Measurements from ENCODE around the gene WFDC5. TPM values are rescaled to one million over a fixed set of nuclear protein-coding genes. Genes with fewer than 3 reads are reported as not detected.

Gene WFDC5
- total RNA-seq, 1 donor from 2014 or later, result not detected

DNA sequence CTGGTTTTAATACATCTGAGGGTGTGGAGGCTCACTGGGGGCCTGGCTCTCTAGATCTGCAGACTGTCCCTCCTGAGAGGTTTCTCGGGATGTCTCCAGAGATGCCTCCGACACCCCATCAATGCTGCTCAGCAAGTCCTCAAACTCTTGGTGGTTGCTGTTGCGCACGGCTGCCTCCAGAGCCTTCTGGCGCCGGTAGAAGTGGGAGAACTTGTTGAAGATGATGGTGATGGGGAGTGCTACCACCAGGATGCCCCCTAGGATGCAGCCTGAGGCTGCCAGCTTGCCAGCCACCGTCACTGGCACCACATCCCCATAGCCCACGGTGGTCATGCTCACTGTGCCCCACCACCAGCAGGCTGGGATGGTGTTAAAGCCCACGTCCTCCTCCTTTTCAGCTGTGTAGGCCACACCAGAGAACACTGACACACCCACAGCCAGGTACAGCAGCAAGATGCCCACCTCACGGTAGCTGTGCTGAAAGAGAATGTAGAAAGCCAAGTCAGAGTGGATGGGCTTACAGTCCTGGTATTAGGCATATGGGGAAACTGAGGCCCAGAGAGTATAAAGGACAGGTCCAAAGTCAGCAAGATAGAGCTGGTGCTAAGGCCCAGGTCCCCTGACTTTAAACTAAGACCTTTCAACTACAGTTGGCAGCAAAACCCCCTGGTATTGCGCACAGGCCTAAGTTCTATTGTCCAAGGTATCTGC lies 20.0 kb downstream of the WFDC5 start:
- peaks cover 11% of the 10 kb centered on the region for H3K4me1 ChIP-seq
- TF ChIP-seq, protein P1, sequence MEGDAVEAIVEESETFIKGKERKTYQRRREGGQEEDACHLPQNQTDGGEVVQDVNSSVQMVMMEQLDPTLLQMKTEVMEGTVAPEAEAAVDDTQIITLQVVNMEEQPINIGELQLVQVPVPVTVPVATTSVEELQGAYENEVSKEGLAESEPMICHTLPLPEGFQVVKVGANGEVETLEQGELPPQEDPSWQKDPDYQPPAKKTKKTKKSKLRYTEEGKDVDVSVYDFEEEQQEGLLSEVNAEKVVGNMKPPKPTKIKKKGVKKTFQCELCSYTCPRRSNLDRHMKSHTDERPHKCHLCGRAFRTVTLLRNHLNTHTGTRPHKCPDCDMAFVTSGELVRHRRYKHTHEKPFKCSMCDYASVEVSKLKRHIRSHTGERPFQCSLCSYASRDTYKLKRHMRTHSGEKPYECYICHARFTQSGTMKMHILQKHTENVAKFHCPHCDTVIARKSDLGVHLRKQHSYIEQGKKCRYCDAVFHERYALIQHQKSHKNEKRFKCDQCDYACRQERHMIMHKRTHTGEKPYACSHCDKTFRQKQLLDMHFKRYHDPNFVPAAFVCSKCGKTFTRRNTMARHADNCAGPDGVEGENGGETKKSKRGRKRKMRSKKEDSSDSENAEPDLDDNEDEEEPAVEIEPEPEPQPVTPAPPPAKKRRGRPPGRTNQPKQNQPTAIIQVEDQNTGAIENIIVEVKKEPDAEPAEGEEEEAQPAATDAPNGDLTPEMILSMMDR (IDR thresholded peaks at IDR 0.05; ENCODE audit: borderline replicate concordance), result no peak
- peaks cover 42% of the 10 kb centered on the region for H3K27me3 ChIP-seq (ENCODE audit: low read depth)
- no peak overlapping the region for H3K4me3 ChIP-seq
- no peak for DNase-seq
- no peaks in the 10 kb centered on the region for H3K36me3 ChIP-seq
- H3K27ac ChIP-seq (replicated peaks), result no peak overlapping the region
- intact Hi-C loops (cut with micrococcal nuclease), result loop anchor here (5.0 kb wide), 1 partner anchor 83 kb away; no protein-coding TSS in a partner anchor
- H3K9me3 ChIP-seq (replicated peaks), result no peaks in the 10 kb centered on the region

DNA sequence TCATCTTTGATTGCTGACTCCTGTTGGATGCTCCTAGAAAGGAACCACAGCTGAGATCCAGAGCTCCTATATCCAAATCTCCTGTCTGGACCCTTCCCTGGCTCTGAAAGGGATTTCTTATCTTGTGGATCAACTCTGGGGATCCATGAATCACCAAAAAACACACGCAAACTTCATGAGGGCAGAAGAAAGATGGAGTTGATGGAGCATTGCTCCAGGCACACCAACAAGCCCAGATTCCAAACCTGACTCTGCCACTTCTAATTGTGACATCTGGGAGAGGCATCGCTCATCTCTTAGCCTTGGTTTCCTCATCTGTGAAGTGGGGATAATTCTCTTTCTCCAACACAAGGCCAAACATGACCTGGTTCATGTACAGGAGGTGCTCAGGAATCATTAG lies 20.8 kb downstream of the WFDC5 start:
- TF ChIP-seq, protein P1 (IDR thresholded peaks at IDR 0.05; ENCODE audit: borderline replicate concordance), result no peak
- no peaks in the 10 kb centered on the region for H3K36me3 ChIP-seq
- no peak for DNase-seq
- H3K27me3 ChIP-seq (ENCODE audit: low read depth), result peaks cover 34% of the 10 kb centered on the region
- no peaks in the 10 kb centered on the region for H3K9me3 ChIP-seq (replicated peaks)
- H3K27ac ChIP-seq (replicated peaks), result no peak overlapping the region
- peaks cover 11% of the 10 kb centered on the region for H3K4me1 ChIP-seq
- H3K4me3 ChIP-seq, result no peak overlapping the region
- intact Hi-C loops (cut with micrococcal nuclease), result loop anchor here (5.0 kb wide), 1 partner anchor 82 kb away; no protein-coding TSS in a partner anchor

DNA sequence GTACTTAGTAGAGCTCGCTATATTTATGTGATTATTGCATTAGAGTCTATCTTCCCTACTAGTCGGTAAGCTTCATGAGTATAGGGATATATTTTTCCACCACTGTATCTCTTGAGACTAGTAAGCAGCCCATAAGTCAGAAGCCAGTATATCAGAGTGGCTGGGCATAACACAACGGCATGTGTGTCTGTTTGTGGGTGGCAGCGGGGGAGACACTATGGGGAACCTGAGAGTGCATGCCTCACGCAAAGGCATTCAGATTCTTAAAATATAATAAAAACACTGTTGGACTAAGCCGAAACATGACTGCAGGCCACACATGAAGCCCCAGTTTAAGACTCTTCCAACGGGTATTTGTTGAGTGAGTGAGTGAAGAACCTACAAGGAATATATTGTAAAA lies 22.1 kb downstream of the WFDC5 start:
- Histone ChIP-seq H3K36me3 (no peaks in the 10 kb centered on the region), H3K4me3 (no peak overlapping the region), H3K4me1 (peaks cover 8% of the 10 kb centered on the region), H3K9me3 (replicated peaks) (no peaks in the 10 kb centered on the region), H3K27ac (replicated peaks) (no peak overlapping the region), H3K27me3 (ENCODE audit: low read depth) (peaks cover 21% of the 10 kb centered on the region)
- DNase-seq, result no peak
- TF ChIP-seq, protein P1 (IDR thresholded peaks at IDR 0.05; ENCODE audit: borderline replicate concordance), result no peak
- intact Hi-C loops (cut with micrococcal nuclease), result loop anchor here (5.0 kb wide), 1 partner anchor 81 kb away; no protein-coding TSS in a partner anchor

DNA sequence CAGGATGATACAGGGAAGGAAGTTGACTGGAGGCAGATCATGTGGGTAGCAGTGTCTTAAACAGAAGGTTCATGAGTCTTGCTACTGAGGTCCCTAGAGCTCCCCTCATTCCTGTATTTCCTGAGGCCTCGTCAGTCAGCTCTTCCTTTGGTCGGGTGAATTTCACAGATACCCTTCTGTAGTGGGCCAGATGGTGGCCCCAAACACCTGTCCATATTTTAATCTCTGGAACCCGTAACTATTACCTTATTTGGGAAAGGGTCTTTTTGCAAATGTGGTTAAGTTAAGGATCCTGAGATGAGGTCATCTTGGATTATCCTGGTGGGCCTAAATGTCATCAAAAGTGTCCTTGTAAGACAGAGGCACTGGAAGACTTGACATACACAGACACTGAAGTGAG lies 23.6 kb downstream of the WFDC5 start:
- Histone ChIP-seq H3K27me3 (ENCODE audit: low read depth) (peaks cover 6% of the 10 kb centered on the region), H3K27ac (replicated peaks) (no peak overlapping the region), H3K4me3 (no peak overlapping the region), H3K4me1 (peaks cover 3% of the 10 kb centered on the region), H3K9me3 (replicated peaks) (no peaks in the 10 kb centered on the region), H3K36me3 (no peaks in the 10 kb centered on the region)
- no peak for DNase-seq
- TF ChIP-seq, protein P1 (IDR thresholded peaks at IDR 0.05; ENCODE audit: borderline replicate concordance), result no peak
- intact Hi-C loops (cut with micrococcal nuclease), result loop anchor here (5.0 kb wide), 1 partner anchor 79 kb away; no protein-coding TSS in a partner anchor

DNA sequence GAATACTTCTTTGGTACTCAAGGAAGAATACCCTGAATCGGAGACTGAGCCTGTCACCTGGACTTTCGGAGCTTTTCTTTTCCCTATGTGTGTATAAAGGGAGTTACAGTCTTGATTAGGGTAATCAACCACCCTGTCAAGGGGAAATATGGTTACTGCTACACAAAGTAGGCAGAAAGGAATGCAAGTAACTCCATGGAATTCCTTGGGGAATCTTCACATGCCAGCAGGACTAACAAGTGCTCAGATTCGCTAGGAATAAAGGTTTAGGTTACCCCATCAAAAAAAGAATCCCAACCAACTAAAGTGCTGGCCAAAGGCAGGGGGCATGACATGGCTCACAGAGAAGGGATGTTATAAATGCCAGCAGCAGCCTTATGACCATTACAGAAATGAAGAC lies 24.5 kb downstream of the WFDC5 start:
- no peaks in the 10 kb centered on the region for H3K27me3 ChIP-seq (ENCODE audit: low read depth)
- H3K27ac ChIP-seq (replicated peaks), result no peak overlapping the region
- TF ChIP-seq, protein P1 (IDR thresholded peaks at IDR 0.05; ENCODE audit: borderline replicate concordance), result no peak
- DNase-seq, result no peak
- H3K4me3 ChIP-seq, result no peak overlapping the region
- no peaks in the 10 kb centered on the region for H3K9me3 ChIP-seq (replicated peaks)
- no peaks in the 10 kb centered on the region for H3K36me3 ChIP-seq
- peaks cover under 1% of the 10 kb centered on the region for H3K4me1 ChIP-seq
- intact Hi-C loops (cut with micrococcal nuclease), result loop anchor here (5.0 kb wide), 1 partner anchor 78 kb away; no protein-coding TSS in a partner anchor
